SK-MEL-5 (cell line): ENCODE measurements around the gene ZNF492. TPM values are rescaled to one million over a fixed set of nuclear protein-coding genes. Genes with fewer than 3 reads are reported as not detected.
"Not testable (repeated sequence)": the region's sequence is repeated elsewhere in the genome, so short reads cannot be mapped to it uniquely, and the experiment has no call there.

Source experiments
- DNase-seq: peaks from one replicate; pipeline ENCODE4 v3.0.0-alpha.2; 2016; ENCODE audit warnings: low read depth, low spot score
- in situ Hi-C: cut with HindIII; loops from 2 replicates; pipeline ENCODE4 v1.10.0; 2016; ENCODE audit warnings: low sequenced_read_pairs, high pct_unique_total_duplicates, low pct_unique_long_range_greater_than_20kb
- polyA plus RNA-seq, 2 experiments: library from polyadenylated mRNA; depleted of rRNA; stranded (reverse); fragments of >200 nt; gene quantifications; 2 replicates each; pipeline ENCODE4 v1.2.3, GENCODE V29; 2015
- total RNA-seq: library from RNA; depleted of rRNA; stranded (reverse); fragments of >200 nt; shearing (Covaris generic); gene quantifications from 2 replicates; pipeline ENCODE4 v1.2.3, GENCODE V29; 2014; rRNA removed

ZNF492 gene
- not detected in 2 replicates for total RNA-seq
- not detected in 2 replicates for polyA plus RNA-seq (2015; cell fraction: cytosol; rRNA removed)
- not detected in 2 replicates for polyA plus RNA-seq (2015; cell fraction: nucleus; rRNA removed)

DNA sequence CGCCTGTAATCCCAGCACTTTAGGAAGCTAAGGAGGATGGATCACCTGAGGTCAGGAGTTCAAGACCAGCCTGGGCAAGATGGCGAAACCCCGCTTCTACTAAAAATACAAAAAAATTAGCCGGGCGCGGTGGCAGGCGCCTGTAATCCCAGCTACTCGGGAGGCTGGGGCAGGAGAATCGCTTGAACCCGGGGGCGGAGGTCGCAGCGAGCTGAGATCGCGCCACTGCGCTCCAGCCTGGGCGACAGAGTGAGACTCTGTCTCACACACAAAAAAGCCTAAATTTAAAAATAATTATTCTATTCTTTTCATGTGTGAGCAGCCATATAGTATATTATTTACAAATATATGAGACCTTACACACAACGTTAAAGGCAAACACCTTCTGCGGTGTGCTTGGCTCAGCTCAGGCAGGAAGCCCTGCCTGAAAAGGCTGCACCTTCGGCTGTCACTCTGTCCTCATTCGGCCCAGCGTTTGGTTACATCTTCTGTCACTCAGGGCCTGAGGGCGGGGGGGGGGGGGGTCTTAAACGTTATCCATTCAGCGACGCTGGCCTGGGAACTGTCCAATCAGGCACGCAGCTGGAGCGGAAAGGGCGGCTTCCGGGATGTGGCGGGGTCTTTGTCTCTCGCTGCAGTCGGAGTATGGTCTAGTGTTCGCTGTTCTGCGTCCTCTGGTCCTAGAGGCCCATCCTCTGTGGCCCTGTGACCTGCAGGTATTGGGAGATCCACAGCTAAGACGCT lies at the start of gene ZNF492:
Gene ZNF492 (plus strand): TSS at position 619 of the 744 bp plus-strand sequence. CDS start 19,076 bp downstream, outside the sequence.
- in situ Hi-C loops, DNase-seq: not testable (repeated sequence)

DNA sequence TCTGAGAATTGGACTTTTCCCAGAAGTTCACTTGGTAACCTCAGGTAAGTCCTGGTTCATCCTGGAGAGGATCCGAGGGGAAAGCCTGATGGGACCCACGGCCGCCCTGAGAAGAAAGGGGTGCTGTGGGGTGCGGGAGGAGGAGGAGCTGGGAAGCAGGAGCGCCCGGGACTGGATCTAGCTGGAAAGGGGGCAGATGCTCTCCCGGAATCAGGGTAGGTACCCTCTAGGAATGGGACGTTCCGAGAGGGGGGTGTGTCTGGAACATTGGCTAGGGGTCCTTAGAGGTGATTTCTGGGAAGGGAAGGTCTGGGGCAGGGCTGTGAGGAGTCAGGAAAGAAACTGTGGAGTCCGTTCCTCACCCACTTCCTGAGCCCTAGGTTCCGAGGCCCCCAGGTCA lies 38.7 kb upstream of the ZNF492 start:
- DNase-seq = no peak
- in situ Hi-C loops = no loop called here

DNA sequence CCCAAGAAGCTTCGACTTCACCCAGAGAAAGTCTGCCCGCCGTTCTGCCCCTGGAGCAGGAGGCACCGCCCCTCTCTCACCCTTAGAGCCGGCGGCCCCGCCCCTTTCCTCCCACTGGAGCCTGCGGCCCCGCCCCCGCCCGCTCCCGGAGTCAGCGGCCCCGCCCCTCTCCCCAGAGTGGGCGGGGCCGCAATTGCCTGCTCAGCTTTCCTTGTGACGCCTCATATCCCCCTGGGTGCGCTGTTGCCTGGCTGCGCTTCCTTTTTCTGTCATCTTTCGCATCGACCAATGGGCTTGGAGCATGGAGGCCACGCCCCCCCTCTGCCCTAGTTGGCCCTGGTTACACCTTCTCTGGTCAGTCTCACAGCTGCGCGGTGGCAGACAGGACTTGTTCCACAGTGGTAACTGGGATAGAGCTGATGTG lies 38.2 kb upstream of the ZNF492 start:
- no peak for DNase-seq
- in situ Hi-C loops = no loop called here

DNA sequence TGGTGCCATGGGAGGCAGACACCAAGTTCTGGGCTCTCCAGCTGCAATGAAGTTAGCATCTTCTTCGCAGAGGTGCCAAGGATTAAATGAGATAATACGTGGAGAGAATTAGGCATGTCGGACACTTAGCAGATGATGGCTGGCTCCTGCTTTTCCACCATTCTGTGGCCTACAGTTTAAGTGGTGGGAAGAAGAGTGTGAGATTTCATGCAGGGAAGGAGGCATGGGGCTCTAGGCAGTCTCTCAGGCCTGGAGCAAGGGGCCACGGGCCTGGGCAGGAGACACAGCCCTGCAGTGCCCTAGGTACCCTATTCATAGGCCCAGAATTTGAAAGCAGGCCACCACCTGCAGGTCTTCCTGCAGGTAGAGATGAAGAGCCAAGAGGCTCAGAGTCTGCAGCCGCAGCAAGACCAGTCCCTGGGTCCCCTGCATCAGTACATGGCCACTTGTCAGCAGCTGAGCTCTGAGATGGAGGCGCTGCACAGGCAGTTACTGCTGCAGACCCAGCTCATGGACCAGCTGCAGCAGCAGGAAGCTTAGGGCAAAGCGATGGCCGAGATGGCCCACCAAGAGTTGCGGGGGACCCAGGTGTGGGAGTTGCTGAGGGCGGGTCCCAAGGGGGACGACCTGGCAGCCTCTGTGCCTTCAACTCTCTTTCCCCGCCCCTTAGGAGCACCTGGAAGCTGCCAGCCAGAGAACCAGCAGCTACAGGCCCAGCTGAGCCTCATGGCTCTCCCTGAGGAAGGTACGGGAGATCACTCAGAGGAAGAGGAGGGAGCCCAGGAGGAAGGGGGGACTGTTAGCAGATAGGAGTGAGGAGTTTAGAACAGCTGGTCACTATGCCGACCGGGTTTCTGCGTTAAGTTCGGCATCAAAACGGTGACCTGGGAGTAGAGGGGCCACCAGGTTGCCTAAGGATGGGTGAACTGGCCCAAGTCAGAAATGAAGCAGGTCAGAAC lies 33.2 kb upstream of the ZNF492 start:
- DNase-seq = no peak
- in situ Hi-C loops = no loop called here

DNA sequence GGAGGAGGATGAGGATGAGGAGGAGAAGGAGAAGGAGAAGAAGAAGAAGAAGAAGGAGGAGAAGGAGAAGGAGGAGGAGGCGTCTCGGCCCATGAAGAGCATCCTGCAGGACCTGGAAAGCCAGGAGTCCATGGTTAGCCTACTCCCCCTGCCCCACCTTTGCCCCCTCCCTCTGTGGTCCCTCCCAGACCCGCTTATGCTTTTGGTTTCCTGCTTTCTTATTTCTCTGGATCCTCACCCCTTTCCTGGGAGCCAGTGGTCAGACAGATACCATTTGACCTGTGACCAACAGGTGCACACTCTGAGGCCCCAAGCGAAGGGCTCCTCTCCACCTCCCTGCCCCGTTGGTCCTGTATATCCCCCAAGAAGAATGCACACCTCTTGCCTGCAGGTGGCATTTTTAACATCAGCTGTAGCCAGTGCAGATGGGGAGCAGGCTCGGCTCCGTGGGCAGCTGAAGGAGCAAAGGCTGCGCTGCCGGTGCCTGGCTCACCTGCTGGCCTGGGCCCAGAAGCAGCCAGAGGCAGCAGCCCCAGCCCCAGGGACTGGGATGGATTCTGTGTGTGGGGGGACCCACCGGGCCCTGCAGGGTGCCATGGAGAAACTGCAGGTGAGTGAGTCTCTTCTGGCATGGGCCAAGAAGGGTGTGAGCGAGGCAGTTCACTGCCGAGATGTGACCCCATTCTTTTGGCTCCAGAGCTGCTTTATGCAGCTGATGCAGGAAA lies 32.1 kb upstream of the ZNF492 start:
- in situ Hi-C loops = no loop called here
- DNase-seq = no peak

- no peak for DNase-seq
- in situ Hi-C loops = no loop called here
Observed at GRCh38 chr19:22602631-22603272, 31.4 kb upstream of the ZNF492 start.

DNA sequence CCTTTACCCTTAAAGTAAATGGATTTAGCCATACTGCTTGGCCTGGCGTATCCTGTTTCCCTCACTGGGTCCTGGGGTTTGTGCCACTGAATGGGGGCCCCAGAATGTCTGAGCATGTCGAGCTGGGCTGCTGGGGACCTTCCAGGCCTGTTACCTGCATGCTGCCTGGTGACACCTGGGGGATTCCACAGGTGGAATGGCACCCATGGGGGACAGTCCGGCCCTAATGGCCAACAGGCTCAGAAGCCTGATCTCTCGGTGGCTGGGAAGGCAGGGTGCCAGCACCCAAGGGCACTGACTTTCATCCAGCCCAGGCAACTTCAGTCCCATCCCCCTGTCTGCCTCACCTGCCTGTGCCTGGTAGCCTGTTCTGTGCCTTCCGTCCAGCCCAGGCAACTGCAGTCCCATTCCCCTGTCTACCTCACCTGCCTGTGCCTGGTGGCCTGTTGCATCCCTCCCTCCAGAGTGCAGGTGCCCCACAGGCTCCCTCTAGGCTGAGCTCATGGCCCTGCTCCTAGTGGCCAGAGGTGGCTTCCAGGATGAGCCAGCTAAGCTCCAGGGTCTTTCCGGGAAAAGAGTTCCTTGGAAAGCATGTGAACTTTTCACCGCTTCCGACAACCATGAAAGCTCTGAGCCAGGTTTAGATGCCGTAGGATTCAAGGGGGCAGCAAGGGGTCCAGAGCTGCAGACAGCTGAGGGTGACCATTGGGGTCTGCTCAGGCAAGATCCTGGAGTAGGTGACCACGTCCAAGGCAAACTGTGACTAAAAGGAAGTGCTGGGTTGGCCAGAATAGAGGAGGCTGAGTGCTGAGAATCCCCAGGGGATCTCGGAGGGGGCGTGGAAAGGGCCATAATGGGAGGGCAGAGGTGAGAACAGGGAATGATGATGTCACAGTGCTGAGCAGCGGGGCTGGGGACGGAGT lies 30.3 kb upstream of the ZNF492 start:
- in situ Hi-C loops = no loop called here
- DNase-seq = no peak

DNA sequence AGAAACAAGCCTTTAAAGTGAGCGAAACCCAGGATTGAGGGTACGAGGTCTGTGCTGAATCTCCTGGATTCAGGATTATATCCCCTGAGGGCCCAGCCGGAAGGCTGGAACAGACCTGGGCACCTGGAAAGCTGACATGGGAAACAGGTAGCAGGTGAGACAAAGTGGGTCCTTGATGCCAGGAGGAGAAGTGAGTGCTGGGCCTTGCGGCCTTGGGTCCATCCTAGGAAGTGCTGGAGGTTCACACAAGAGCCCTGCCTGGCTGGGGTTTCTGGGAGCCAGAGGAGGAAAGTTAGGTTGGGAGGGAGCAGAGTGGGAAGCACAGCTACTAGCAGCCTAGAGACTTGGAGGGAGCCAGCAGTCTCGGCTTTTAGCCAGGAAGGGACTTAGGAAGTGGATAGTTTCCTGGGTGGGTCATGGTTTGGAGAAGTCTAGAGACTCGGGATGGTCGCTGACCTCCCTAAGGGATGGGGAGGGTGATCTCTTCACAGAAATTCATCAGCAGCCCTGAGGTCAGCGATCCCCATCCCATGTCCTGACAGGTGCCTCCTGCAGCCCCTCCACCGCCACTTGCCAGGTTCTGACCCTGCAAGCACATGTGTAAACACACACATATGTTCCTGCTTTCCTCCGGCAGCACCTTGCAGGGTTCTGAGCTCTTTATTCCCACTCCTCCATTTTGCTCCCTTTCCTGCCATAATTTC lies 29.4 kb upstream of the ZNF492 start:
- no peak for DNase-seq
- in situ Hi-C loops = no loop called here

DNA sequence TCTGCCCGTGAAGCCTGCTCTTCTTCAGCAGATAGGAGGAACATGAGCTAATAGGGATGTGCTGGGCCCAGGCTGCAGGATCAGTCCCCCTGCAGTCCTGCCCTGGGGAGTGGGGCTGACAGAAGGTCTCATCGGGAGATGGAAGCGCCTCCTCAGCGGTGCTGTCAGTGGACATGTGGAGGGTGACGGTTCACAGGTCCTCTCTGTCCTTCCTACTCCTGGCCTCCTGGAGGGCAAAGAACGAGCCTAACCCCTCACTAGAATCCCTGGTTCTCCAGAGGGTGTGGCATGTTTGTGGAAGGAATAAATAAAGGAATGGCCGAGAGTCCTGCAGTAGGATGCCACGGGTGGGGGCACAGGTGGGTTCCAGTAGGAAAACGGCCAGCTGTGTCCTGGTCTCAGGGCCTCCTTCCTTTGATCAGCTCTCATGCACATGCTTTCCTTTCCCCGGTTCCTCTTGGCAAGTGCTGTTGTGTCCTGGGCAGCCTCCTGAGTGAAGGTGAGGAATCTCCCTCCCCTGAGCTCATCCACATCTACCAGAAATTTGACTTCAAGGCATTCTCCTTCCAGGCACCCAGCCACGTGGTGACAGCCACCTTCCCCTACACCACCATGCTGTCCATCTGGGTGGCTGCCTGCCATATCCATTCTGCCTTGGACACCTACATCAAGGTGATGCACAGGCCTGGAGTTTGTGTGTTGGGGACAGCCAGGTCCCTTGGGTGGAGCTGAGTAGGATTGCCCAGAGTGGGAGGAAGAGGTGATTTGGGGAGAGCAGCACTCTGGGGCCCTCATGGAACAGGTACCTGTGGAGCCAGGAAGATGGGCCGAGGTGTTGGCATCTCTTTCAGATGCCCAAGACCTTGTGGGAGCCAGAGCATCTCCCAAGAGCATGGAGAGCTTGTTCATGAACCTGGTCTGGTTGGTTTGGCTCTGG lies 28.6 kb upstream of the ZNF492 start:
- DNase-seq = no peak
- in situ Hi-C loops = no loop called here

- no peak for DNase-seq
- in situ Hi-C loops = no loop called here
Observed at GRCh38 chr19:22606212-22606553, 27.9 kb upstream of the ZNF492 start.

- no peak for DNase-seq
- in situ Hi-C loops = no loop called here
Observed at GRCh38 chr19:22606954-22607652, 27.0 kb upstream of the ZNF492 start.

- in situ Hi-C loops = no loop called here
- DNase-seq = no peak
Observed at GRCh38 chr19:22607653-22608430, 26.3 kb upstream of the ZNF492 start.

GRCh38 chr19:22608441-22608840 lies 25.7 kb upstream of the ZNF492 start:
- no peak for DNase-seq
- in situ Hi-C loops = no loop called here

DNA sequence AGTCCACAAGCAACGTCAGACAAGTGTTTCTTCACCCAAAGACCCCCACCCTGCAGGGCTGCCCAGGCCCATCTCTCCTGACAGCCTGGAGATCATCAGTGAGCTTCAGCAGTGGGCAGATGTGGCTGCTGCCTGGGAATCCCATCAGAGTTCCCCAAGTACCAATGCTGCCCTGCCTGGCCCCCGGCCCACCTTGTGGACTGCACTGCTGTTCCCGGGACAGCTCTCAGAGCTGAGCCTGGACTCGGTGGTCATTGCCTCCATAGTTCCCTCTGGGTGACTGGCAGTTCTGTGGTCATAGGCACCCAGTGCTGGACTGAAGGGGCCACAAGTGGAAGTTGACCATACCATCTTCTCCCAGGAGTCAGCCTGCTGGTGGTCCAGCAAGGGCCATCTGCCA lies 24.5 kb upstream of the ZNF492 start:
- in situ Hi-C loops = no loop called here
- no peak for DNase-seq
